GM13976 (cell line): ENCODE measurements around the gene NMNAT3.

Source experiments
- DNase-seq: peaks from one replicate; pipeline ENCODE4 v3.0.0; 2012; ENCODE audit warnings: low spot score
- CTCF ChIP-seq: IDR thresholded peaks from 2 replicates; pipeline ENCODE4 v1.5.1; 2012; ENCODE audit warnings: borderline replicate concordance, mild to moderate bottlenecking; ENCODE audit not compliant: insufficient read depth; ENCODE audit errors: extremely low read depth, missing control alignments, control extremely low read depth
- in situ Hi-C: fragments of 300-500 bp; cut with MboI; formaldehyde crosslinking; loops from one replicate; pipeline ENCODE4 v1.12.0; 2022; ENCODE audit warnings: low sequenced_read_pairs, mixed read lengths, inconsistent platforms; ENCODE audit not compliant: unreplicated experiment

NMNAT3 gene

GRCh38 chr3:139679220-139679775 lies 1.5 kb upstream of the NMNAT3 start:
- no peak for TF ChIP-seq CTCF
- DNase-seq: no peak
- in situ Hi-C loops: no loop called here

GRCh38 chr3:139676632-139677387 lies 962 bp downstream of the NMNAT3 start:
- TF ChIP-seq CTCF: no peak
- in situ Hi-C loops: no loop called here
- DNase-seq: no peak

- in situ Hi-C loops: no loop called here
- no peak for DNase-seq
- TF ChIP-seq CTCF: no peak
Measured at GRCh38 chr3:139676108-139676507, 1.7 kb downstream of the NMNAT3 start.

- DNase-seq: no peak
- in situ Hi-C loops: no loop called here
- TF ChIP-seq CTCF: no peak
Measured at GRCh38 chr3:139675327-139675726, 2.4 kb downstream of the NMNAT3 start.

- in situ Hi-C loops: no loop called here
- DNase-seq: no peak
- TF ChIP-seq CTCF: no peak
Measured at GRCh38 chr3:139674571-139675260, 3.1 kb downstream of the NMNAT3 start.

- no peak for TF ChIP-seq CTCF
- in situ Hi-C loops: no loop called here
- no peak for DNase-seq
Measured at GRCh38 chr3:139672884-139673283, 4.9 kb downstream of the NMNAT3 start.
